H9 (cell line): ENCODE data around the gene TOR1A. TPM values are rescaled to one million over a fixed set of nuclear protein-coding genes. Genes with fewer than 3 reads are reported as not detected.

ENCODE experiments used
- DNase-seq: peaks from one replicate; pipeline ENCODE4 v3.0.0-alpha.2; 2017
- H2AFZ ChIP-seq: one replicate; pipeline ENCODE4 v1.6.1; 2013; ENCODE audit warnings: mild to moderate bottlenecking, low read length, control low read depth, moderate library complexity
- H2AK5ac ChIP-seq: 2 replicates; pipeline ENCODE4 v1.6.1; 2013; ENCODE audit warnings: low read length, control low read depth, mixed read lengths; ENCODE audit not compliant: insufficient read length
- H2BK120ac ChIP-seq: one replicate; pipeline ENCODE4 v1.6.1; 2013; ENCODE audit warnings: low read depth, mild to moderate bottlenecking, low read length, control low read depth, inconsistent platforms; ENCODE audit not compliant: poor library complexity, severe bottlenecking
- H2BK12ac ChIP-seq: 2 replicates; pipeline ENCODE4 v1.6.1; 2013; ENCODE audit warnings: low read length, control low read depth, mixed read lengths, low read depth; ENCODE audit not compliant: insufficient read length
- H2BK15ac ChIP-seq: 2 replicates; pipeline ENCODE4 v1.6.1; 2013; ENCODE audit warnings: low read depth, low read length, control low read depth
- H2BK20ac ChIP-seq: one replicate; pipeline ENCODE4 v1.6.1; 2013; ENCODE audit warnings: low read depth, mild to moderate bottlenecking, low read length, control low read depth, inconsistent platforms; ENCODE audit not compliant: poor library complexity, severe bottlenecking
- H2BK5ac ChIP-seq: 2 replicates; pipeline ENCODE4 v1.6.1; 2013; ENCODE audit warnings: low read length, control low read depth, mixed read lengths; ENCODE audit not compliant: insufficient read length
- H3K14ac ChIP-seq: 2 replicates; pipeline ENCODE4 v1.6.1; 2013; ENCODE audit warnings: low read length, control low read depth; ENCODE audit not compliant: insufficient read depth
- H3K18ac ChIP-seq: 2 replicates; pipeline ENCODE4 v1.6.1; 2013; ENCODE audit warnings: low read depth, mild to moderate bottlenecking, mixed read lengths, low read length, control low read depth; ENCODE audit not compliant: insufficient read length
- H3K23ac ChIP-seq: 2 replicates; pipeline ENCODE4 v1.6.1; 2013; ENCODE audit warnings: low read length, control low read depth, mixed read lengths, low read depth; ENCODE audit not compliant: insufficient read length
- H3K23me2 ChIP-seq: 2 replicates; pipeline ENCODE4 v1.6.1; 2013; ENCODE audit warnings: low read depth, mild to moderate bottlenecking, mixed read lengths, low read length, control low read depth; ENCODE audit not compliant: insufficient read length, poor library complexity, severe bottlenecking
- H3K27ac ChIP-seq: 2 replicates; pipeline ENCODE4 v1.5.1; 2013; ENCODE audit warnings: low read length, control low read depth, mixed read lengths, low read depth; ENCODE audit not compliant: insufficient read length
- H3K27me3 ChIP-seq: 2 replicates; pipeline ENCODE4 v1.6.1; 2013; ENCODE audit warnings: low read length, control low read depth, inconsistent platforms; ENCODE audit not compliant: insufficient read depth
- H3K4ac ChIP-seq: 2 replicates; pipeline ENCODE4 v1.6.1; 2013; ENCODE audit warnings: low read depth, mild to moderate bottlenecking, control low read depth, inconsistent platforms, low read length, moderate library complexity
- H3K4me1 ChIP-seq: 2 replicates; pipeline ENCODE4 v1.6.1; 2013; ENCODE audit warnings: low read length, control low read depth, inconsistent platforms; ENCODE audit not compliant: insufficient read depth
- H3K4me2 ChIP-seq: 2 replicates; pipeline ENCODE4 v1.6.1; 2013; ENCODE audit warnings: low read length, control low read depth, mixed read lengths; ENCODE audit not compliant: insufficient read length, insufficient read depth
- H3K56ac ChIP-seq: 2 replicates; pipeline ENCODE4 v1.6.1; 2013; ENCODE audit warnings: low read depth, mild to moderate bottlenecking, mixed read lengths, low read length, control low read depth; ENCODE audit not compliant: insufficient read length
- H3K79me1 ChIP-seq: 2 replicates; pipeline ENCODE4 v1.6.1; 2013; ENCODE audit warnings: low read depth, mild to moderate bottlenecking, moderate library complexity, low read length, control low read depth, inconsistent platforms; ENCODE audit not compliant: insufficient read depth, poor library complexity, severe bottlenecking
- H3K79me2 ChIP-seq: 2 replicates; pipeline ENCODE4 v1.6.1; 2013; ENCODE audit warnings: low read length, control low read depth, inconsistent platforms; ENCODE audit not compliant: insufficient read depth
- H3K9ac ChIP-seq: 2 replicates; pipeline ENCODE4 v1.6.1; 2013; ENCODE audit warnings: low read length, control low read depth, mixed read lengths; ENCODE audit not compliant: insufficient read length; ENCODE audit errors: extremely low read depth
- H3K9me3 ChIP-seq: one replicate; pipeline ENCODE4 v1.6.1; 2013; ENCODE audit warnings: low read depth, low read length, inconsistent platforms; ENCODE audit not compliant: control insufficient read depth
- H3T11ph ChIP-seq: one replicate; pipeline ENCODE4 v1.6.1; 2013; ENCODE audit warnings: mild to moderate bottlenecking, low read length, control low read depth, inconsistent platforms
- H4K20me1 ChIP-seq: one replicate; pipeline ENCODE4 v1.6.1; 2013; ENCODE audit not compliant: control insufficient read depth, insufficient read length, insufficient read depth
- H4K5ac ChIP-seq: 2 replicates; pipeline ENCODE4 v1.6.1; 2013; ENCODE audit warnings: low read depth, mild to moderate bottlenecking, mixed read lengths, low read length, control low read depth; ENCODE audit not compliant: insufficient read length
- H4K8ac ChIP-seq: replicated peaks from 2 replicates; pipeline ENCODE4 v1.6.1; 2013; ENCODE audit warnings: low read length, control low read depth, mixed read lengths, low read depth; ENCODE audit not compliant: insufficient read length
- H4K91ac ChIP-seq: 2 replicates; pipeline ENCODE4 v1.6.1; 2013; ENCODE audit warnings: low read depth, mild to moderate bottlenecking, moderate library complexity, mixed read lengths, low read length, control low read depth; ENCODE audit not compliant: insufficient read length
- H3K27ac Mint-ChIP-seq, 3 experiments: 2 replicates in 2 of 3; 3 replicates in 1 of 3; pipeline ENCODE4 v1.8.0; 2020 to 2021; ENCODE audit warnings: mixed read lengths in 3 of 3, mild to moderate bottlenecking in 1 of 3, moderate library complexity in 1 of 3
- H3K27me3 Mint-ChIP-seq: 2 replicates; pipeline ENCODE4 v1.8.0; 2021; ENCODE audit warnings: low read depth, mild to moderate bottlenecking, moderate library complexity, mixed read lengths
- H3K36me3 Mint-ChIP-seq, 3 experiments: 2 replicates in 2 of 3; 3 replicates in 1 of 3; pipeline ENCODE4 v1.8.0; 2020 to 2021; ENCODE audit warnings: low read depth in 3 of 3, mixed read lengths in 3 of 3; ENCODE audit not compliant: insufficient read depth in 1 of 3
- H3K4me1 Mint-ChIP-seq, 2 experiments: 2 replicates each; pipeline ENCODE4 v1.8.0; 2020; ENCODE audit warnings: mixed read lengths in 2 of 2
- H3K4me3 Mint-ChIP-seq, 2 experiments: 2 replicates in 1 of 2; 3 replicates in 1 of 2; pipeline ENCODE4 v1.8.0; 2020 to 2021; ENCODE audit warnings: mild to moderate bottlenecking in 2 of 2, mixed read lengths in 2 of 2, moderate library complexity in 1 of 2
- H3K9me3 Mint-ChIP-seq, 2 experiments: 2 replicates in 1 of 2; 3 replicates in 1 of 2; pipeline ENCODE4 v1.8.0; 2020; ENCODE audit warnings: mild to moderate bottlenecking in 2 of 2, mixed read lengths in 2 of 2, moderate library complexity in 1 of 2
- WGBS: extraction: QIAGEN DNeasy Blood & Tissue Kit; methylation state at CpG from one replicate; pipeline ENCODE4 v1.1.7; 2013; ENCODE audit warnings: missing lambda C conversion rate, low lambda C conversion rate, mixed read lengths; ENCODE audit not compliant: insufficient read length; ENCODE audit errors: extremely low coverage; 5-methylcytosine and 5-hydroxymethylcytosine counted together
- total RNA-seq: library from RNA; stranded (reverse); gene quantifications from 2 replicates; pipeline ENCODE4 v1.2.1, GENCODE V29; 2021
- TF ChIP-seq, protein P1 (sequence below): fragments of 200-600 bp; sonication (generic); conservative IDR thresholded peaks from 3 replicates; pipeline ENCODE4 v1.8.0; 2021; ENCODE audit warnings: antibody characterized with exemption, mild to moderate bottlenecking

TOR1A gene
- total RNA-seq, 1 experiment from 2014 or later = 60.1 TPM

DNA sequence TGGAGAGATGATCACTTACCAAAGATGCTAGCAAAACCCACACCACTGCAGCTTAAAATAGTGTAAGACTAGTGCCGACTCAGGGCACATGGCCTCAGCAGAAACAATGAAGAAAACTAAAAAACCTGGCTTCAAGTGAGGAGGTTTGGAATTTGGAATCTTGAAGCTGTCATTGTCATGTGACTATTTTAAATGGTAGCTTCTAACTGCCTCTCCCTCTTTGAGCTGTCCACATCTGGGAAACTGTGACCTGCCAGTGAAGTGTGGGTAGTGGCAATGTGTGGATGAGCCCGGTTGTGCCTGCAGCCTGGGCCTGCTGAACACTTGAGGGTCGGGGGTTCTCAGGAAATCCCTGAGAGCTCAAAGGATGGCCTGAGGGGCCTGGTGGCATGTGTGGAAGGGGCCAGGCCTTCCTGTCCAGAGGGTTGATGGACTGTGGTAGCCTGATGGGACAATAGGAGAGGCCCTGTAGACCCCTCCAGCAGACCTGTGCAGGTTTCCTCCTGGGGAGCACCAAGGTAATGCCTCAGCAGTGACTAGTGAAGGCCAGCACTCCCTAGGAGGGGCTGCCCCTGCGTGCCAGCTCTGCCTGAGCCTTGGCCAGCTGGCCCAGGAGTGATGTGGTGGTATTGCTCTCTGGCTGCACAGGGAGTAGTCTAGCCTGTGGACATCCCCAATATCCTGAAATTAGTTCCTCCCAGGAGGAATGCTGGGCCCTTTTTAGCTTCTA, 24.9 kb upstream of the TOR1A start:
- no peak overlapping the region for H3K4me2 ChIP-seq
- no peaks in the 10 kb centered on the region for H3K79me2 ChIP-seq
- no peak overlapping the region for H3T11ph ChIP-seq
- WGBS = no CpG with 5 or more reads among the region's 4 CpGs
- H3K9me3 Mint-ChIP-seq = no peaks in the 10 kb centered on the region
- H3K27ac Mint-ChIP-seq = peak overlapping the region in 1 of 3 experiments; percentile 64; a peak in 3 of 7 replicates
- H3K4ac ChIP-seq = no peak overlapping the region
- H3K14ac ChIP-seq = no peak overlapping the region; the same call in 1 of the 2 replicates
- H3K27me3 Mint-ChIP-seq = no peaks in the 10 kb centered on the region
- H2AFZ ChIP-seq = no peak overlapping the region
- no peaks in the 10 kb centered on the region for H3K4me1 Mint-ChIP-seq
- no peak overlapping the region for H3K9ac ChIP-seq
- no peaks in the 10 kb centered on the region for H3K4me1 ChIP-seq
- H3K23me2 ChIP-seq = no peaks in the 10 kb centered on the region
- no peak overlapping the region for H2BK12ac ChIP-seq
- no peak overlapping the region for H3K4me3 Mint-ChIP-seq
- no peaks in the 10 kb centered on the region for H4K20me1 ChIP-seq
- H4K8ac ChIP-seq = no peak overlapping the region
- no peak for DNase-seq
- H2BK15ac ChIP-seq = no peak overlapping the region
- H3K79me1 ChIP-seq = no peaks in the 10 kb centered on the region
- no peak overlapping the region for H2BK5ac ChIP-seq
- no peaks in the 10 kb centered on the region for H3K9me3 ChIP-seq
- H3K36me3 Mint-ChIP-seq = peaks cover 0 to 28% (median 14%) of the 10 kb centered on the region in 3 experiments; a peak in 6 of 7 replicates
- no peak overlapping the region for H3K56ac ChIP-seq
- no peak overlapping the region for H3K18ac ChIP-seq
- H3K23ac ChIP-seq = no peak overlapping the region
- no peak overlapping the region for H3K27ac ChIP-seq
- H2BK120ac ChIP-seq = no peak overlapping the region
- no peak overlapping the region for H2BK20ac ChIP-seq
- H4K91ac ChIP-seq = no peak overlapping the region
- no peak overlapping the region for H4K5ac ChIP-seq
- TF ChIP-seq, protein P1, sequence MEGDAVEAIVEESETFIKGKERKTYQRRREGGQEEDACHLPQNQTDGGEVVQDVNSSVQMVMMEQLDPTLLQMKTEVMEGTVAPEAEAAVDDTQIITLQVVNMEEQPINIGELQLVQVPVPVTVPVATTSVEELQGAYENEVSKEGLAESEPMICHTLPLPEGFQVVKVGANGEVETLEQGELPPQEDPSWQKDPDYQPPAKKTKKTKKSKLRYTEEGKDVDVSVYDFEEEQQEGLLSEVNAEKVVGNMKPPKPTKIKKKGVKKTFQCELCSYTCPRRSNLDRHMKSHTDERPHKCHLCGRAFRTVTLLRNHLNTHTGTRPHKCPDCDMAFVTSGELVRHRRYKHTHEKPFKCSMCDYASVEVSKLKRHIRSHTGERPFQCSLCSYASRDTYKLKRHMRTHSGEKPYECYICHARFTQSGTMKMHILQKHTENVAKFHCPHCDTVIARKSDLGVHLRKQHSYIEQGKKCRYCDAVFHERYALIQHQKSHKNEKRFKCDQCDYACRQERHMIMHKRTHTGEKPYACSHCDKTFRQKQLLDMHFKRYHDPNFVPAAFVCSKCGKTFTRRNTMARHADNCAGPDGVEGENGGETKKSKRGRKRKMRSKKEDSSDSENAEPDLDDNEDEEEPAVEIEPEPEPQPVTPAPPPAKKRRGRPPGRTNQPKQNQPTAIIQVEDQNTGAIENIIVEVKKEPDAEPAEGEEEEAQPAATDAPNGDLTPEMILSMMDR = no peak
- H3K27me3 ChIP-seq = no peaks in the 10 kb centered on the region
- no peak overlapping the region for H2AK5ac ChIP-seq
